Stomach (tissue), 9 donors: Measurements from ENCODE around the gene CHST6. TPM values are rescaled to one million over a fixed set of nuclear protein-coding genes. Genes with fewer than 3 reads are reported as not detected.
A peak's percentile ranks its signal among the peaks of the same experiment; 100 is the strongest.

Experiments used
- DNase-seq, 2 donors: peaks; one replicate each; pipeline versions ENCODE4 v3.0.0 to v3.0.0-alpha.2; 2013 to 2019
- H3K27ac ChIP-seq, 5 donors: fragments of 200-600 bp in 4 of 5; sonication (generic) in 4 of 5; one replicate each; pipeline ENCODE4 v1.5.1; 2013 to 2019; ENCODE audit warnings: mild to moderate bottlenecking in 1 of 5, moderate library complexity in 1 of 5
- H3K27me3 ChIP-seq, 3 donors: fragments of 200-600 bp; sonication (generic); one replicate each; pipeline ENCODE4 v1.5.1; 2017 to 2019; ENCODE audit warnings: mixed run types in 1 of 3
- H3K36me3 ChIP-seq, 4 donors: fragments of 200-600 bp; sonication (generic); 1 replicate in 3 of 4; 2 replicates in 1 of 4; pipeline ENCODE4 v1.5.1; 2016 to 2019
- H3K4me1 ChIP-seq, 4 donors: fragments of 200-600 bp; sonication (generic); one replicate each; pipeline ENCODE4 v1.5.1; 2016 to 2019
- H3K4me3 ChIP-seq, 4 donors: fragments of 200-600 bp; sonication (generic) in 3 of 4; one replicate each; pipeline ENCODE4 v1.5.1; 2016 to 2019; ENCODE audit warnings: mild to moderate bottlenecking in 1 of 4
- H3K9me3 ChIP-seq, 4 donors: fragments of 200-600 bp; sonication (generic); one replicate each; pipeline ENCODE4 v1.5.1; 2016 to 2019
- EP300 ChIP-seq: sonication (generic); formaldehyde crosslinking; IDR thresholded peaks from one replicate; pipeline ENCODE4 v1.6.1; 2017; ENCODE audit warnings: antibody characterized with exemption
- POLR2A ChIP-seq, 4 donors: fragments of 450-650 bp; IDR thresholded peaks; one replicate each; pipeline ENCODE4 v1.6.1; 2016; ENCODE audit warnings: antibody characterized with exemption in 4 of 4, control low read depth in 2 of 4, mild to moderate bottlenecking in 1 of 4, moderate library complexity in 1 of 4
- POLR2AphosphoS5 ChIP-seq, 3 donors: sonication (generic); formaldehyde crosslinking; IDR thresholded peaks; one replicate each; pipeline ENCODE4 v1.6.1; 2016; ENCODE audit warnings: antibody characterized with exemption in 3 of 3
- WGBS, 5 donors: extraction: QIAGEN DNeasy Blood & Tissue Kit in 3 of 5; methylation state at CpG; one replicate each; pipeline versions ENCODE4 v1.1.5 to v1.1.7; 2013 to 2018; 5-methylcytosine and 5-hydroxymethylcytosine counted together
- intact Hi-C: fragments of 100-400 bp; cut with DNase I; formaldehyde crosslinking; loops from one replicate; pipeline ENCODE4 v1.15.1; 2023; ENCODE audit warnings: low total_unique reads
- polyA plus RNA-seq, 3 donors: library from polyadenylated mRNA; stranded (reverse); fragments of 200-250 nt; gene quantifications; one replicate each; pipeline ENCODE4 v1.2.3, GENCODE V29; 2013
- total RNA-seq, 5 donors: library from RNA; depleted of rRNA; stranded (reverse); fragments of >200 nt; gene quantifications; one replicate each; pipeline versions ENCODE4 v1.1.0 to v1.2.3, GENCODE V29; 2014 to 2016
- TF ChIP-seq, protein P1 (sequence below), 7 experiments: fragments of 450-650 bp in 4 of 7; fragments of 200-600 bp in 3 of 7; sonication (generic) in 3 of 7; IDR thresholded peaks; one replicate each; pipeline ENCODE4 v1.5.1; 2016 to 2019; ENCODE audit warnings: antibody characterized with exemption in 7 of 7, control low read depth in 2 of 7, mild to moderate bottlenecking in 1 of 7
- donor health status: healthy with polysubstance abuse.
- donor health status: Bipolar disorder and iron deficiency.
- donor health status: healthy.

CHST6 gene
- total and polyA plus RNA-seq, 8 donors: 0.23 to 0.73 (median 0.29) TPM; not detected in 5

DNA sequence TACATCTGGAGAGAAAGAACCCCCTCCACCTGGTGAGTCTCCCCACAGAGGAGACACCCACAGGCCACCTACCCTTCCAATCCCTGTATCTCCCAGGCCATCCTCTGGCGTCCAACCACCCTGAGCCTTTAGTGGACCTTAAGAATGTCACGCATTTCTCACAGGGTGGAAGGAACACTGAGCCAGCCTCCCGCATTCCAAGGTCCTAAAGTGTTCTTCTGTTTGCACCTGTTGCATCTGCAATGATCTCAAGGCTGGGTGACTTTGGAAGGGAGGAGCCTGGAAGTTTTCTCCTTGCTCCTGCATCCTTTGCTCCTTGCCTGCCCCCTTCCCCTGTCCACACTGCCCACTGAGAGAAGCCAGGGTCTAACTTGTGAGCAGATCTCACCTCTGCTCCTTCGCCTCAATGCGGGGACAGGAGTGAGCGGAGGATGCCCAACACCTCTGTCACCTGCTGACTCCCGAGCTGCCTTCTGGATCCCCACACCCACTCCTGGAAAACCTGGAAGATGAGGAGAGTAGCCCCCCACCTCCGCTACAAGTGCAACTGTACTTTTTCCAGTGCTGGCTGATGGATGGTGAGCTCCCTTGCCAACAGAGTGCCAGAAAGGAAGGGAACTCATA is 37.0 kb upstream of the CHST6 start:
- Histone ChIP-seq H3K36me3 (no peaks in the 10 kb centered on the region), H3K27ac (no peak overlapping the region), H3K27me3 (no peaks in the 10 kb centered on the region), H3K4me1 (no peaks in the 10 kb centered on the region), H3K9me3 (no peaks in the 10 kb centered on the region), H3K4me3 (no peak overlapping the region)
- DNase-seq: no peak
- 77 to 89% (median 86%) methylated on average over 7 to 8 of the region's 8 CpGs for WGBS, 5 donors
- intact Hi-C loops: no loop called here
- TF ChIP-seq POLR2A (IDR thresholded peaks at IDR 0.05) (no peak), EP300 (no peak), POLR2AphosphoS5 (IDR thresholded peaks at IDR 0.05) (no peak)
- TF ChIP-seq, protein P1, sequence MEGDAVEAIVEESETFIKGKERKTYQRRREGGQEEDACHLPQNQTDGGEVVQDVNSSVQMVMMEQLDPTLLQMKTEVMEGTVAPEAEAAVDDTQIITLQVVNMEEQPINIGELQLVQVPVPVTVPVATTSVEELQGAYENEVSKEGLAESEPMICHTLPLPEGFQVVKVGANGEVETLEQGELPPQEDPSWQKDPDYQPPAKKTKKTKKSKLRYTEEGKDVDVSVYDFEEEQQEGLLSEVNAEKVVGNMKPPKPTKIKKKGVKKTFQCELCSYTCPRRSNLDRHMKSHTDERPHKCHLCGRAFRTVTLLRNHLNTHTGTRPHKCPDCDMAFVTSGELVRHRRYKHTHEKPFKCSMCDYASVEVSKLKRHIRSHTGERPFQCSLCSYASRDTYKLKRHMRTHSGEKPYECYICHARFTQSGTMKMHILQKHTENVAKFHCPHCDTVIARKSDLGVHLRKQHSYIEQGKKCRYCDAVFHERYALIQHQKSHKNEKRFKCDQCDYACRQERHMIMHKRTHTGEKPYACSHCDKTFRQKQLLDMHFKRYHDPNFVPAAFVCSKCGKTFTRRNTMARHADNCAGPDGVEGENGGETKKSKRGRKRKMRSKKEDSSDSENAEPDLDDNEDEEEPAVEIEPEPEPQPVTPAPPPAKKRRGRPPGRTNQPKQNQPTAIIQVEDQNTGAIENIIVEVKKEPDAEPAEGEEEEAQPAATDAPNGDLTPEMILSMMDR (IDR thresholded peaks at IDR 0.05): no peak

DNA sequence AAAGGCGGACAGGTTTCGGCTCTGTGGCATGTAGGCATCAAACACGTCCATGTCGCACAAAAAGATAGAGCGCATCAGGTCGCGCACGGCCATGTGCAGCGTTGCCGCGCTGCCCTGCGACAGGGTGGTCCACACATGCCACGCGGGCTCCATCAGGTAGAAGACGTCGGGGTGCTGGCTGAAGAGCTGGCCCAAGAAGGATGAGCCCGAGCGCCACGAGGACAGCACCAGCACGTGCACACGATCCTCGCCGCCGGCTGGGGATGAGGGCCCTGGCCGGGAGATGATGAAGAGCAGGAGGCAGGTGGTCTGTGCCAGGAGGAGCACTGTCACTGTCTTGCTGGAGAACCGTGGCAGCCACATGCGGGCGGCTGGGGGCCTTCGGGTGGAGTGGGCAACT is 34.7 kb upstream of the CHST6 start:
- H3K27ac ChIP-seq: no peak overlapping the region
- intact Hi-C loops: no loop called here
- 95 to 98% (median 97%) methylated on average over 23 to 29 of the region's 29 CpGs for WGBS, 5 donors
- no peaks in the 10 kb centered on the region for H3K4me1 ChIP-seq
- H3K9me3 ChIP-seq: no peaks in the 10 kb centered on the region
- no peaks in the 10 kb centered on the region for H3K27me3 ChIP-seq
- TF ChIP-seq POLR2AphosphoS5 (IDR thresholded peaks at IDR 0.05) (no peak), POLR2A (IDR thresholded peaks at IDR 0.05) (no peak), EP300 (no peak)
- TF ChIP-seq, protein P1 (IDR thresholded peaks at IDR 0.05): no peak
- no peaks in the 10 kb centered on the region for H3K36me3 ChIP-seq
- H3K4me3 ChIP-seq: no peak overlapping the region
- no peak for DNase-seq

DNA sequence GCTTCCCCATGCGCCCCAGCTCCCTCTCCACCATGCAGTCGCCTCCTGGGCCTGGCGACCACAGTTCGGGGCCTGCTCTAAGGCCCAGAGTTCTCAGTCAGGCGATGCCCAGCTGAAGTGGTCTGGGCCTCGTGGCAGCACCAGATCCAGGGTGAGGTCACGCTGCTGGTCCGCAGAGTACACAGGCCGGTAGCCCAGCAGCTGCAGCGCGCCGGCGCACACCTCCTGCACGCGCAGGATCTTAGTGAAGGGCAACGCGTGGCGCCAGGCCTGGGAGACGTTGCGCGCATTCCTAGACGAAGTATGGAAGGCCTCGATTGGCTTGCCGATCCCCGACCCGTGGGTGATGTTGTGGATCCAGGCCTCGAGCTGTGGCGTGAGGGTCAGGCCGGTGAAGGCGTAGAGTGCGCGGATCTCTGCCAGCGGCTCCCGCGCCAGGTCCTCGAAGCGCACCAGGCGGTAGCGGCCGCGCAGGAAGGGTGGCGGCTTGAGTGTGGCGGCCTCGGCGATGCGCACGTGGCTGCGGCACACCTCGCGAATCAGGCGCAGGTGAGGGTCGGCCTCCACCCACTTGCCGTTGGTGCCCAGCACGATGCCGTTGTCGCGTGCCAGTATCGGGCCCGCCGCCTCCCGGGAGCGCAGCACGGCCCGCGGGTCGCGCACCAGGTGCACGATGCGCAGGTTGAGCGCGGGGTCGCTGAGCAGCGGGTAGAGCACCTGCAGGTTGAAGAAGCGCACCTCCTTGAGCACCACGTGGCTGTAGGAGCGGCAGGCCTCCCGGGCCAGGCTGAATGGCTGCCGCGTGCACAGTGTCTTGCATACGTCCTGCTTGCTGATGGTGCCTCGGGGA is 34.0 kb upstream of the CHST6 start:
- WGBS, 5 donors: 91 to 94% (median 93%) methylated on average over 69 to 81 of the region's 81 CpGs
- Histone ChIP-seq H3K4me3 (no peak overlapping the region), H3K9me3 (no peaks in the 10 kb centered on the region), H3K27me3 (no peaks in the 10 kb centered on the region), H3K27ac (no peak overlapping the region), H3K36me3 (no peaks in the 10 kb centered on the region), H3K4me1 (no peaks in the 10 kb centered on the region)
- DNase-seq: no peak
- intact Hi-C loops: no loop called here
- TF ChIP-seq, protein P1 (IDR thresholded peaks at IDR 0.05): no peak
- no peak for TF ChIP-seq POLR2A (IDR thresholded peaks at IDR 0.05)
- no peak for TF ChIP-seq EP300
- TF ChIP-seq POLR2AphosphoS5 (IDR thresholded peaks at IDR 0.05): no peak

DNA sequence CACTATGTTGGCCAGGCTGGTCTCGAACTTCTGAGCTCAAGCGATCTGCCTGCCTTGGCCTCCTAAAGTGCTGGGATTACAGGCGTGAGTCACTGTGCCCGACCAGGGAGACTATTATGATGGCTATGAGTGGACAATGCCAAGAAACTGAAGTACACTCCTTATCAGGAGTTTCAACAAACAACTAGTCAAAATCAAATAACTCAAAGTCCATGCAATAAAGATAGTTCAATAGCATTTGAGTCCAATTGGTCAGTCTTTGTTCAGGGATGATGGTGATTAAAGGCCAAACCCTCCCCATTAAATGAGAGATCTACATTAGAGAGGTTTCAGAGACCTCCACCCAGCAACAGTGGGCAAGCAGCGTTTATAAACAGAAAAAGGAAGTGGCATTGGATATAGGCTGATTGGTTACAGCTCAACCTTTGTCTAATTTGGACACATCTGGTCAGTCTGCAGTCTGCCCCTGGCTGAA is 32.6 kb upstream of the CHST6 start:
- H3K4me3 ChIP-seq: no peak overlapping the region
- no peaks in the 10 kb centered on the region for H3K4me1 ChIP-seq
- no peak overlapping the region for H3K27ac ChIP-seq
- TF ChIP-seq, protein P1 (IDR thresholded peaks at IDR 0.05): no peak
- no peak for TF ChIP-seq EP300
- no peak for TF ChIP-seq POLR2A (IDR thresholded peaks at IDR 0.05)
- TF ChIP-seq POLR2AphosphoS5 (IDR thresholded peaks at IDR 0.05): no peak
- H3K27me3 ChIP-seq: no peaks in the 10 kb centered on the region
- WGBS, 5 donors: 38 to 55% (median 44%) methylated on average over 5 of the region's 5 CpGs
- intact Hi-C loops: no loop called here
- no peaks in the 10 kb centered on the region for H3K9me3 ChIP-seq
- no peaks in the 10 kb centered on the region for H3K36me3 ChIP-seq
- peak; percentile 32 to 40 for DNase-seq
